HepG2 (cell line): ENCODE measurements around the gene PNKP. TPM values are rescaled to one million over a fixed set of nuclear protein-coding genes. Genes with fewer than 3 reads are reported as not detected.
"Not testable (repeated sequence)": the region's sequence is repeated elsewhere in the genome, so short reads cannot be mapped to it uniquely, and the experiment has no call there.

ENCODE experiments used
- ATAC-seq: fragments of 200-7000 bp; cut with Tn5 transposase; 3 replicates; pipeline ENCODE4 v1.9.1; 2020; ENCODE audit warnings: mild to moderate bottlenecking, moderate library complexity
- BruUV-seq: library from RNA; stranded (reverse); fragments of 400-500 nt; replicated peaks from 2 replicates; lab custom pipeline; 2021; lab: Mats Ljungman, UMichigan
- CTCF ChIA-PET: fragments of 300-600 bp; formaldehyde crosslinking; extraction: SDS; loops from one replicate; lab custom pipeline; 2021; ENCODE audit warnings: low total read pairs, inconsistent platforms, low intra/inter-chr PET ratio; lab: Yijun Ruan, JAX
- POLR2A ChIA-PET: fragments of 350-600 bp; sonication (Branson Sonifier 250); formaldehyde crosslinking; loops from one replicate; lab custom pipeline; 2020; ENCODE audit warnings: antibody characterized with exemption, inconsistent platforms; lab: Yijun Ruan, JAX
- DNase-seq: peaks from one replicate; pipeline ENCODE4 v3.0.0-alpha.2; 2015; ENCODE audit warnings: low spot score
- FAIRE-seq: peaks from 3 replicates; lab custom pipeline; 2011; peaks lifted over from hg19 to GRCh38; lab: Jason Lieb, UNC
- H2AFZ ChIP-seq: one replicate; pipeline ENCODE4 v1.6.1; 2011; ENCODE audit warnings: low read length, inconsistent platforms
- H3K27ac ChIP-seq: fragments of 300-600 bp; 3 replicates; pipeline ENCODE4 v1.8.0; 2011; ENCODE audit warnings: mixed run types, mild to moderate bottlenecking, mixed read lengths, low read length, inconsistent platforms; ENCODE audit not compliant: insufficient read depth; ENCODE audit errors: extremely low read length
- H3K27me3 ChIP-seq, 2 experiments: fragments of 200-600 bp in 1 of 2; 2 replicates in 1 of 2; 3 replicates in 1 of 2; pipeline versions ENCODE4 v1.6.0 to v1.8.0; 2011; ENCODE audit warnings: low read length in 2 of 2, mild to moderate bottlenecking in 2 of 2, moderate library complexity in 2 of 2, inconsistent platforms in 1 of 2; ENCODE audit not compliant: insufficient read depth in 2 of 2, control insufficient read depth in 1 of 2
- H3K36me3 ChIP-seq, 2 experiments: fragments of 200-600 bp in 1 of 2; replicated peaks in 1 of 2; 2 replicates in 1 of 2; 3 replicates in 1 of 2; pipeline versions ENCODE4 v1.5.1 to v1.8.0; 2011; ENCODE audit warnings: low read length in 2 of 2, inconsistent platforms in 1 of 2; ENCODE audit not compliant: insufficient read depth in 2 of 2, control insufficient read depth in 1 of 2
- H3K4me1 ChIP-seq: 2 replicates; pipeline ENCODE4 v1.5.1; 2012; ENCODE audit warnings: low read length, inconsistent platforms; ENCODE audit not compliant: insufficient read depth
- H3K4me2 ChIP-seq: 2 replicates; pipeline ENCODE4 v1.6.0; 2011; ENCODE audit warnings: low read depth, low read length, inconsistent platforms
- H3K4me3 ChIP-seq, 3 experiments: fragments of 200-600 bp in 1 of 3; sonication (generic), shearing (Covaris generic) in 1 of 3; replicated peaks in 1 of 3; 2 replicates each; pipeline ENCODE4 v1.5.1; 2011 to 2016; ENCODE audit warnings: low read length in 3 of 3, inconsistent platforms in 2 of 3, low read depth in 2 of 3, mild to moderate bottlenecking in 2 of 3, control low read depth in 1 of 3, mixed read lengths in 1 of 3; ENCODE audit not compliant: insufficient read depth in 1 of 3
- H3K79me2 ChIP-seq: one replicate; pipeline ENCODE4 v1.6.1; 2011; ENCODE audit warnings: low read length, inconsistent platforms; ENCODE audit not compliant: insufficient read depth
- H3K9ac ChIP-seq: 2 replicates; pipeline ENCODE4 v1.6.0; 2011; ENCODE audit warnings: mild to moderate bottlenecking, low read depth, low read length, inconsistent platforms; ENCODE audit not compliant: insufficient read depth
- H3K9me3 ChIP-seq: 2 replicates; pipeline ENCODE4 v1.5.1; 2012; ENCODE audit warnings: mild to moderate bottlenecking, low read length
- H4K20me1 ChIP-seq: 2 replicates; pipeline ENCODE4 v1.6.0; 2011; ENCODE audit warnings: inconsistent platforms, mild to moderate bottlenecking, low read length, moderate library complexity; ENCODE audit not compliant: insufficient read depth
- CENPX ChIP-seq: sonication (generic); formaldehyde crosslinking; IDR thresholded peaks from 2 replicates; pipeline ENCODE4 v1.9.0; 2021; ENCODE audit warnings: mild to moderate bottlenecking, missing genetic modification reagents, moderate library complexity
- HDAC6 ChIP-seq: fragments of 200-600 bp; sonication (generic); IDR thresholded peaks from 2 replicates; pipeline ENCODE4 v1.7.0; 2017; ENCODE audit warnings: mild to moderate bottlenecking, antibody characterized with exemption, low read length, low read depth
- HOXA3 ChIP-seq: sonication (generic); formaldehyde crosslinking; IDR thresholded peaks from 2 replicates; pipeline ENCODE4 v1.5.0; 2020; ENCODE audit warnings: missing genetic modification reagents
- KLF13 ChIP-seq: sonication (generic); formaldehyde crosslinking; IDR thresholded peaks from 2 replicates; pipeline ENCODE4 v1.4.0; 2020; ENCODE audit warnings: mild to moderate bottlenecking, missing genetic modification reagents
- KLF9 ChIP-seq: IDR thresholded peaks from 2 replicates; pipeline ENCODE4 v1.6.1; 2016; ENCODE audit warnings: low read depth
- MTF1 ChIP-seq: sonication (generic); formaldehyde crosslinking; IDR thresholded peaks from 2 replicates; pipeline ENCODE4 v1.5.0; 2020; ENCODE audit warnings: missing genetic modification reagents
- NAIF1 ChIP-seq: sonication (generic); formaldehyde crosslinking; IDR thresholded peaks from 2 replicates; pipeline ENCODE4 v1.5.0; 2020; ENCODE audit warnings: mild to moderate bottlenecking, missing genetic modification reagents, borderline replicate concordance
- NFIC ChIP-seq: IDR thresholded peaks from 2 replicates; pipeline ENCODE4 v1.6.1; 2012; ENCODE audit warnings: mild to moderate bottlenecking, low read length, inconsistent platforms
- PHF5A ChIP-seq: IDR thresholded peaks from one replicate; pipeline ENCODE4 v1.6.1; 2018; ENCODE audit warnings: low read depth, missing genetic modification reagents; ENCODE audit not compliant: unreplicated experiment
- RARA ChIP-seq: IDR thresholded peaks from 2 replicates; pipeline ENCODE4 v1.6.1; 2016; ENCODE audit warnings: missing genetic modification reagents, missing compliant biosample characterization
- U2AF2 ChIP-seq: fragments of 200-400 bp; formaldehyde crosslinking; IDR thresholded peaks from 2 replicates; pipeline ENCODE4 v1.6.1; 2017; ENCODE audit warnings: low read depth, mild to moderate bottlenecking, low read length
- ZBTB7A ChIP-seq: sonication (generic); formaldehyde crosslinking; IDR thresholded peaks from 2 replicates; pipeline ENCODE4 v1.8.0; 2022; ENCODE audit warnings: mild to moderate bottlenecking, missing genetic modification reagents
- ZFP41 ChIP-seq: sonication (generic); formaldehyde crosslinking; IDR thresholded peaks from 2 replicates; pipeline ENCODE4 v1.4.0; 2020; ENCODE audit warnings: mild to moderate bottlenecking, missing genetic modification reagents, borderline replicate concordance
- ZNF138 ChIP-seq: sonication (generic); formaldehyde crosslinking; IDR thresholded peaks from 2 replicates; pipeline ENCODE4 v1.5.0; 2020; ENCODE audit warnings: mild to moderate bottlenecking, low read depth, missing genetic modification reagents
- ZNF558 ChIP-seq: sonication (generic); formaldehyde crosslinking; IDR thresholded peaks from 2 replicates; pipeline ENCODE4 v1.9.0; 2022; ENCODE audit warnings: mild to moderate bottlenecking, missing genetic modification reagents, borderline replicate concordance
- ZNF670 ChIP-seq: sonication (generic); formaldehyde crosslinking; IDR thresholded peaks from 2 replicates; pipeline ENCODE4 v1.8.0; 2022; ENCODE audit warnings: mild to moderate bottlenecking, missing genetic modification reagents, borderline replicate concordance
- ZNF713 ChIP-seq: sonication (generic); formaldehyde crosslinking; IDR thresholded peaks from 2 replicates; pipeline ENCODE4 v1.4.0; 2020; ENCODE audit warnings: mild to moderate bottlenecking, missing genetic modification reagents
- ZSCAN30 ChIP-seq: sonication (generic); formaldehyde crosslinking; IDR thresholded peaks from 2 replicates; pipeline ENCODE4 v1.5.0; 2020; ENCODE audit warnings: mild to moderate bottlenecking, missing genetic modification reagents
- WGBS: methylation state at CpG from one replicate; pipeline ENCODE4 v1.1.6; 2017; ENCODE audit warnings: low lambda C conversion rate; 5-methylcytosine and 5-hydroxymethylcytosine counted together
- in situ Hi-C: cut with HindIII; loops from 2 replicates; pipeline ENCODE4 v1.10.0; 2017; ENCODE audit warnings: low pct_unique_long_range_greater_than_20kb; ENCODE audit not compliant: extremely low pct_ligation_motif_present
- intact Hi-C: fragments of 100-400 bp; cut with micrococcal nuclease; formaldehyde crosslinking; loops from one replicate; pipeline ENCODE4 v1.10.0; 2022; ENCODE audit not compliant: unreplicated experiment
- polyA plus RNA-seq, 8 experiments: library from polyadenylated mRNA; depleted of rRNA in 3 of 8; stranded (reverse) in 7 of 8; unstranded in 1 of 8; fragments of >200 nt; fragmentation: Illumina TruSeq in 4 of 8; extraction: Trizol in 4 of 8; gene quantifications; 2 replicates each; pipeline versions ENCODE4 v1.2.1 to v1.2.3, GENCODE V29; 2011 to 2016; ENCODE audit warnings: low read depth in 4 of 8, missing spikeins in 1 of 8, mixed read lengths in 1 of 8; ENCODE audit not compliant: insufficient read depth in 1 of 8
- total RNA-seq, 5 experiments: library from RNA; depleted of rRNA; stranded (reverse); fragments of >200 nt; fragmentation: Illumina TruSeq; extraction: Trizol; gene quantifications; 2 replicates each; pipeline ENCODE4 v1.2.3, GENCODE V29; 2016; ENCODE audit warnings: low read depth in 1 of 5

Gene PNKP
- total and polyA plus RNA-seq, 2 of the 13 experiments (the other 11 are each of a cell fraction or from before 2014, with no cell fraction given): 12.7 to 27.1 TPM

DNA sequence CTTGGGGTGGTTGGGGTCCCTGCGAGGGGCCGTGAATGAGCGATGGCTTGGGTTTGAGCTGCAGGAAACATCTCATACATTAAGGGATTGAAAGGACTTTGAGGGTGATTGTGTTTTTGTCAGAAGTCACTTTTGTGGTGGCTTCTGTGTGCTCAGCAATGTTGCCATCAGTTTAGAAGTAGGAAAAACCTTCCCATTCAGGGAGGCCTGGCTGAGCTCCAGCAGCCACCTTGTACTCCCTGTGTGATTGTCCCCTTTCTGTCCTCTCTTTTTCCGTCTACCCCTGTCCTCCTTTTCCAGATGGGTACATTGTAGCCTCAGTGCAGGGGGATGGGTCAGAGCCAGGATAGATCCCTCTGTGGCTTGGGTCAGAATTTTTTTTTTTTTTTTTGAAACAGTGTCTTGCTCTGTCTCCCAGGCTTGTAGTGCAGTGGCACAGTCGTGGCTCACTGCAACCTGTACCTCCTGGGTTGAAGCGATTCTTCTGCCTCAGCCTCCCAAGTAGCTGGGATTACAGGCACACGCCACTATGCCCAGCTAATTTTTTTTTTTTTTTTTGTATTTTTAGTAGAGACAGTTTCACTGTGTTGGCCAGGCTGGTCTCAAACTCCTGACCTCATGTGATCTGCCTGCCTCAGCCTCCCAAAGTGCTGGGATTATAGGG, 47.8 kb downstream of the PNKP start:
- H3K9me3 ChIP-seq: not testable (repeated sequence)

DNA sequence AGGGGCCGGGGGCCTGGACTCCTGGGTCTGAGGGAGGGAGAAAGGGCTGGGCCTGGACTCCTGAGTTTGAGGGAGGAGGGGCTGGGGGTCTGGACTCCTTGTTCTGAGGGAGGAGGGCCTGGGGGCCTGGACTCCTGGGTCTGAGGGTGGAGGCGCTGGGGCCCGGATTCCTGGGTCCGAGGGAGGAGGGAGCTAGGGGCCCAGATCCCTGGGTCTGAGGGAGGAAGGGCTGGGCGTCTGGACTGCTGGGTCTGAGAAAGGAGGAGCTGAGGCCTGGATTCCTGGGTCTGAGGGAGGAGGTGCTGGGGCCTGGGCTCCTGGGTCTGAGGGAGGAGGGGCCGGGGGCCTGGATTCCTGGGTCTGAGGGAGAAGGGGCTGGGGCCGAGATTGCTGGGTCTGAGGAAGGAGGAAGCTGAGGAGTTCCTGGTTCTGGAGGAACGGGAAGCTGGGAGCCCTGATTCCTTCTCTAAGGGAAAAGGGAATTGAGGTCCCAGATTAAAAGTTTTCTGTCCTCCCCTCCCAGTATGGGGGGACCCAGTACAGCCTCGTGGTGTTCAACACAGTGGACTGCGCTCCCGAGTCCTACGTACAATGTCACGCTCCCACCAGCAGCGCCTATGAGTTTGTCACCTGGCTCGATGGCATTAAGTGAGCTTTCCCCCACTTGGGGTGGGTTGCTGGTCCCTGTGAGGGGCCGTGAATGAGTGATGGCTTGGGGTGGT, 48.6 kb downstream of the PNKP start:
- Histone ChIP-seq H3K9me3 (no peaks in the 10 kb centered on the region), H3K27ac (peak overlapping the region; percentile 88), H3K4me3 (peak overlapping the region; percentile 88 to 98 (median 91)), H3K9ac (peak overlapping the region; percentile 94), H3K4me1 (peaks cover 11% of the 10 kb centered on the region), H2AFZ (no peak overlapping the region), H3K4me2 (peak overlapping the region; percentile 78), H3K27me3 (no peaks in the 10 kb centered on the region; a peak in 1 of 5 replicates), H3K36me3 (peaks cover 4 to 10% of the 10 kb centered on the region in 2 experiments; a peak in 4 of 5 replicates), H3K79me2 (peaks cover 20% of the 10 kb centered on the region), H4K20me1 (no peaks in the 10 kb centered on the region)
- CTCF ChIA-PET: no interaction called here
- 23% methylated on average over 15 of the region's 16 CpGs for WGBS
- in situ Hi-C loops (no loop called here), intact Hi-C loops (loop anchor here (10.0 kb wide), 1 partner anchor 54 kb away; the partner anchor contains the start of genes AP2A1 and TSKS)
- no TSS peak for BruUV-seq
- POLR2A ChIA-PET: interaction anchor here (1.0 to 1.1 kb wide), 2 partner anchors 47 to 322 kb away, joined by 3 read pairs; partner anchors contain the start of gene RPS11
- peak; percentile 8; the same call in 1 of the 3 replicates for ATAC-seq
- DNase-seq: no peak
- no peak for FAIRE-seq
- TF ChIP-seq ZNF670 (CRISPR knock-in tag) (no peak), ZSCAN30 (CRISPR knock-in tag) (no peak), NAIF1 (CRISPR knock-in tag) (no peak), KLF9 (CRISPR knock-in tag) (no peak), RARA (CRISPR knock-in tag) (no peak), CENPX (CRISPR knock-in tag) (no peak), ZBTB7A (CRISPR knock-in tag) (no peak), ZFP41 (CRISPR knock-in tag) (no peak), U2AF2 (no peak), HOXA3 (CRISPR knock-in tag) (no peak), KLF13 (no peak), NFIC (no peak), ZNF558 (CRISPR knock-in tag) (0 out of 2 replicates have a peak, but pooled peaks have one; percentile 2), PHF5A (CRISPR knock-in tag) (no peak), ZNF138 (CRISPR knock-in tag) (no peak), MTF1 (CRISPR knock-in tag) (no peak), ZNF713 (CRISPR knock-in tag) (no peak), HDAC6 (no peak)

More for the DNA sequence above, 47.8 kb downstream of the PNKP start:
- in situ Hi-C loops, FAIRE-seq, H2AFZ ChIP-seq, H4K20me1 ChIP-seq, H3K27me3 ChIP-seq, DNase-seq, CTCF ChIA-PET, BruUV-seq, ATAC-seq, H3K27ac ChIP-seq: not testable (repeated sequence)
- peaks cover 20% of the 10 kb centered on the region for H3K79me2 ChIP-seq
- intact Hi-C loops: loop anchor here (10.0 kb wide), 1 partner anchor 55 kb away; the partner anchor contains the start of genes AP2A1 and TSKS
- peak overlapping the region; percentile 78 for H3K4me2 ChIP-seq
- peaks cover 11% of the 10 kb centered on the region for H3K4me1 ChIP-seq
- peak overlapping the region; percentile 94 for H3K9ac ChIP-seq
- H3K4me3 ChIP-seq: peak overlapping the region; percentile 88 to 98 (median 91); a peak in 5 of 6 replicates
- 90% methylated on average over 7 of the region's 7 CpGs for WGBS
- H3K36me3 ChIP-seq: peaks cover 4 to 13% of the 10 kb centered on the region in 2 experiments; a peak in 4 of 5 replicates
- POLR2A ChIA-PET: interaction anchor here (1.1 kb wide), 1 partner anchor 323 kb away, joined by 3 read pairs; the partner anchor contains the start of gene RPS11
